Measurements from ENCODE around the gene HSFX3.
A peak's percentile ranks its signal among the peaks of the same experiment; 100 is the strongest.
"Not testable (repeated sequence)": the region's sequence is repeated elsewhere in the genome, so short reads cannot be mapped to it uniquely, and the experiment has no call there.

Gene HSFX3

DNA sequence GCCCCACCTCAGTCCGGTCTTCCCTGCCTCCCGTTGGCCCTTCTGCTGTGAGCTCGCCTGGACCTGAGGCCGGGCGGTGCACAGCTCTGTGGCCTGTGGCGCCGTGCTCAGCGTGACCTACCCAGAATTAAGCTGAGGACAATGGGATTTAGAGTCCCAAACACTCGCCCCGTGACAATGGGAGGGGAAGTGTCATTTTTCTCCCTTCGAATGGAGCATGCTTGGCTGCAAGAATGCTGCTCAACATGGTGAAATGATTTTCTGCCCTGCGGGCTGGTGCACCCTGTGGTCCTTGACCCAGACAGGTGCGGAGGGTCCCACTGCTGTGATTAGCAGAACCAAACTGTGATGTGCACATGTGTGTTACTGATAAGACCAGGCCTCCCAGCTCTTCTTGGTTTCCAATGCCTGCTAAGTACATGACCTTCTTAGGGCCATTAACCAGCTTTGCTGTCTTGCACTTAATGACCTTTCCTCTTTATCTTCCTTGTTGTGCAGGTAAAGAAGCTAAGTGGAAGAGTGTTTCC lies 8.1 kb downstream of the HSFX3 start:
- no peak for DNase-seq

DNA sequence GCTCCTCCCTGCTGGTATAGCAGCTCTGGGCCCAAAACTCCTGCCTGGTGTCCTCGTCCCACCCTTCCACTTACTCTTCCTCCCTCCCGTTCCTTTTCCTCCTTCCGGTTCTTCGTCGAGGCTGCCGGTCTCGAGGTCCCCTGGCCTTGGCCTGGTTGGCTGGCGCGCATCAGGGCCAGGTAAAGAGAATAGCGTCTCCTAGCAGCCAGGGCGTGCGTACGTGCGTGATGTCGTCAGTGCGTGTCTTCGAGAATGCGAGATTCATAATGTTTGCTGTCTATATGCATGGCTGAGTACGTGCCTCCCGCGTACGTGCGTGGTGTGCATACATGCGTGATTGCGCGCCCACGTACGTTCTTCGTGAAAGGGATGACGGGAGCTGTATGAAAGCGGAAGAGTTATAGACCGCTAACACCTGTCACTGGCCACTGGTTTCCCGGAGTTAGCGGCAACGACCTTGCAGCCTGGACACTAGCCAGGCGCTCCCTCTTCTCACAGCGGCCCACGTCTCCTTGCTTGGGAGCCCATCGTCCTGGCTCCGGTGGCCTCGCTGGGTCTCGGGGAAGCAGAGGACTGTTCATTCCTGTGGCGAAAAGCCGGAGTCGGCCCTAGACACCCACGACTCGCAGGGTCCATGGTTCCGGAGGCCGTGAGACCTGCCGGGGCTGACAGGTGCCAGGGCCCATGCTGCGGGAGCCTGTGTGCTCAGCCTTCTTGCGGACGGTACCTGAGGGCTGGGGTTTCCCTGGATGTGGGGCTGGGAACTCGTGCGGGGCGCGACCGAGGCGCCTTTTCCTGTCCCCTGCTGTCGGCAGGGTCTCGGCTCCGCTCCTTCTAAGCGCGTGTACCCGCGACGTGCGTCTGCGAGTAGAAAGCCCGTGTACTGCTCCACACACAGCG lies 8.9 kb downstream of the HSFX3 start, which contains the start of gene EOLA1:
Gene EOLA1 (plus strand): TSS at position 392 of the 900 bp plus-strand sequence. CDS start 4,619 bp downstream, outside the sequence.
- peak; percentile 80 to 92 for DNase-seq

DNA sequence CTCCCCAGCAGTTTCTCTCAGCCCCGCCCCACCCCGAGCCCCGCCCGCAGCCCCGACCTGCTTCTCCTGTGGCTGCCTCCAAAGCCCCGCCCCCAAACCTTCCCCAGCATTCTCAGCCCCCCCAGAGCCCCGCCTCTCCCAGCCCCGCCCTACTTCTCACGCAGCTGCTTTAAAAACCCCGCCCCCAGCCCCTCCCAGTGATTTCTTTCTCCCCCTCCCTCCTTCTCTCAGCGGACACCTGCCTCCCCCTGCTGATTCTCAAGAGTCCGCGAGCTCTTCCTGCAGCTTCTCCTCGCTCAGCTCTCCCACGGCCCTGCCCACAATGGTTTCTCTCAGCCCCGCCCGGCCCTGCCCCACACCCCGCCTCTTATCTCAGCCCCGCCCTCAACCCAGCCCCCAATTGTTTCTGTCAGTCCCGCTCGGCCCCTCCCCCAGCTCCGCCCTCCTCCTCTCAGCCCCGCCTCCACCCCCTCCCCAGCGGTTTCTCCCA lies 9.5 kb downstream of the HSFX3 start:
- peak; percentile 85 to 87 for DNase-seq

DNA sequence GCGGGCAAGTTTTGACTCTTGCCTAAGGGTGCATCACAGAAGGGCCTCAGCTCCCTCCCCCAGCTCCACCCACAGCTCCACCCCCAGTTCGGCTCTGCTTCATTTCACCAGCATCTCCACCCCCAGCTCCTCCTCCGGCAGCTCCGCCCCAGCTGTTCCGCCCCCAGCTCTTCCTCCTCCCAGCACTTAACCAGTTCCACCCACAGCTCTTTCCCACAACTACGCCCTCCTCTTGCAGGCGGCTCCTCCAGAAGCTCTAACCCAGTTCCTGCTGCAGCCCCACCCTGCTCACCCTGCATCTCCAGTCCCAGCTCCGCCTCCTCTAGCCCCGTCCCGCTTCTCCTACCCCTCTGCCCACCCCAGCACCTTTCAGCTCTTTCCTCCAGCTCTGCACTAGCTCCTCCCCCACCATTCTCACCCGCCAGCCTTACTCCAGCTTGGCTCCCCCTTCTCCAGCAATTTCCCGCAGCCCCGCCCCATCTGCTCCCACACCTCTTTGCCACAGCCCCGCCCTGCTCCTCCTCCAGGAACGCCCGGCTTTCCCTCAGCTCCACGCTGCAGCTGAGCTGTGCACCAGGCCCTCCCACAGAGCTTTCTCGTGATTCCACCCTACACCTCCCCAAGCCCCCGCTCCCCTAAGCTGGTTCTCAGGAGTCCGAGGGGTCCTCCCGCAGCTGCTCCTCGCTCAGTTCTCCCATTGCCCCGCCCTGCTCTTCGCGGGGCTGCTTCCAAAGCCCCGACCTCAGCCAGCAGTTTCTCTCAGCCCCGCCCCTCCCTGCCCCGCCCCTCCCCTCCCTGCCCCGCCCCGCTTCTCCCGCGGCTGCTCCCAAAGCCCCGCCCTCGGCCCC lies 10.2 kb downstream of the HSFX3 start:
- peak; percentile 71 to 88 for DNase-seq

DNA sequence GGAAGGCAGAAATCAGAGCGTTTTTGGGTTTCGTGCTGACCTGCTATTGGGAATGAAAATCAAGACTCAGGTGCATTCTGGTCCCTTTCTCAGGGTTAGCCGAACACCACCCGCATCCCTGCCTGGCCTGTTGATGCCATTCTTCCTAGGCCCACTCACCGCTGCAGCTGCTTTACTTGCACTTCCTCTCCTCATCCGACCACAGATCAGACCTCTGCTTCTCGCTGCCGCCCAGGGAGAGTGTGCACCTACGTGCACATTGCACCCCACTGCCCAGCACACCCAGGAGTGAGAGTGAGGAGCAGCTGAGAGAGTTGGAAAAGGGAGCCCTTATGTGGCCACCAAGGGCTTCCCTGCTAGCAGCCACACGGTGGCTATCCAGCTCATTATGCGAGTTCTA lies 12.2 kb downstream of the HSFX3 start:
- DNase-seq, result not testable (repeated sequence)

DNA sequence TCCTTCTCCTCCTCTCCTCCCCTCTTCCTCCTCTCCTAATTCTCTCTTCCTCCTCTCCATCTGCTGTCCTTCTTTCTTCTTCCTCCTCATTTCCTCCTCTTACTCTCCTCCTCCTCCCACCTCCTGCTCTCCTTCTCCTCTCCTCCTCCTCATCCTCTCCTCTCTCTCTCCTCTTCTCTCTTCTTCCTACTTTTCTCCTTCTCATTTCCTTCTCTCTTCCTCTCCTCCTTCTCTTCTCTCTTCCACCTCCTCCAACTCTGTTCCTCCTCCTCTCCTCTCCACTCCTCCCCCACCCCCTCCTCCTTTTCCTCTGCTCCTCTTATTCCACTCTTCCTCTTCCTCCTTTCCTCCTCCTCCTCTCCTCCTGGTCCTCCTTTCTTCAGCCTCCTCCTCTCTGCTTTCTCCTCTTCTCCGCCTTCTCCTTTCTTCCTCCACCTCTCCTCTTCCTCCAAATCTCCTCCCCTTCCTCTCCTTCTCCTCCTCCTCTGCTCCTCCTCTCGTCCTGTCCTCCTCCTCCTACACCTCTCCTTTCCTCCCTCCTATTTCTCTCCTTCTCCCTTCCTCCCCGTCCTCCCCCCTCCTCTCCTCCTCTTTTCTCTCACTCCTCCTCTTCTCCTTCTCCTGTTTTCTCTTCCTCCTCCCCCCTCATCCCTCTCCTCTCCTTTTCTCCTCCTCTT lies 14.7 kb downstream of the HSFX3 start:
- not testable (repeated sequence) for DNase-seq

DNA sequence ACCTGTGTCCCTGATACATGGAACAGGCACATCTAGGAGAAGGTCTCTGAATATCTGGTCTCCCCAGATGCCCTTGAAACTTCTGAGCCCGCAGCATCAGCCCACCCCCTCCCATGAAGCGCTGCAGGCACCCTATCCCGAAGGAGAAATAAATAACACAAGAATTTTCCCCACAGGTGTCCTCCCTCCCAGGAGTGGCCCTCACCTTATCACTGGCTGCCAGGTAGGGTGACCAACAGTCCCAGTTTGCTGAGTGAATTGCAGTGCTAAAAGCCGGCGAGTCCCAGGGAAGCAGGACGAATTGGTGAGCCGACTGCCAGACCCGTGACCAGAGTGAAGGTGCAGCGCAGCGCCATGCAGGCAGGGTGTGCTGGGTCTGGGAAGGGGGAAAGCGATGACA lies 15.7 kb downstream of the HSFX3 start:
- not testable (repeated sequence) for DNase-seq

DNA sequence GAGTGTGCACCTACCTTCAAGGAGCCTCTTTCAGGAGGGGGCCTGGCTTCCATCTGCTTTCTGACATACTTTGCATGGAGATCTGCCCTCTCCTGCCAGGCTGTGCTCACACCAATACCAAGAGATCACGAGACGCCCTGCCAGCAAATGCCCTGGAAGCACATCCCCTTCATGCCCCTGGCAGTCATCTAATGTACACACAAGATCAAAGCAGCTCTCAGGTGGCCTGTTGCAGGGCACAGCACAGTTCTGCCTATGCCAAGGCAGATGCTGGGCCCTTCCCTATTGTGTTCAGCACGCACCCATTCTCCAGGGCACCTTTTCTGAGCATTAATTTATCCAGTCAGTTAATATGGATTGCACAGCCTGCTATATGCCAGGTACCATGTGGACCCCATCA lies 16.9 kb downstream of the HSFX3 start:
- not testable (repeated sequence) for DNase-seq

DNA sequence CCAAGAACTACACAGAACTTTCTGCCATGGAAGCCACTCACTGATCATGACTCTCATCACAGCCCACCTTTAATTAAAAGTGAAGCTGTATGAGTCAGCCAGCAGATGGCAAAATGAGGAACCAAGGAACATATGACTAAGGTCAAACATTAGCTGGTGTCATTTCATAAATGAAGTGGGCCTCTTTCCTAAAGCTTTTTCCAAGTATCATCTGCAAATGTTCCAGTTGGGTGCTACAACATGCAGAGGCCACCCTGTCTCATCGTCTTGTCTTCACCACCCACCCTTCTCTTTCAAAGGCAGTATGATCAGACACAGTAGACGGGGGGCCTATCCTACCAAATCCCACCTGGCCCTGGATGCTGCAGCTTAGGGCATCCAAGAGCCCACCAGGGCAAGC lies 18.1 kb downstream of the HSFX3 start:
- DNase-seq, result no peak

DNA sequence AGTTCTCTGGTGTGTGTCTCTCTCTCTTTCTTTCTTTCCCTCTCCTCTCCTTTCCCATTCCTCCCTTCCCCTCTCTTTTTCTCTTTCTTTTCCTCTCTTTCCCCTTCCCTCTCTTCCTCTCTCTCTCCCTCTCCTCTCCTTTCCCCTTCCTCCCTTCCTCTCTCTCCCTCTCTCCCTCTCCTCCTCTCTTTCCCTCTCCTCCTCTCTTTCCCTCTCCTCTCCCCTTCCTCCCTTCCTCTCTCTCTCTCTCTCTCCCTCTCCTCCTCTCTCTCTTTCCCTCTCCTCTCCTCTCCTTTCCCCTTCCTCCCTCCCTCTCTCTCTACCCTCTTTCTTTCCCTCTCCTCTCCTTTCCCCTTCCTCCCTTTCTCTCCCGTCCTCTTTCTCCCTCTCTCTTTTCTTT lies 21.3 kb downstream of the HSFX3 start:
- no peak for DNase-seq

DNA sequence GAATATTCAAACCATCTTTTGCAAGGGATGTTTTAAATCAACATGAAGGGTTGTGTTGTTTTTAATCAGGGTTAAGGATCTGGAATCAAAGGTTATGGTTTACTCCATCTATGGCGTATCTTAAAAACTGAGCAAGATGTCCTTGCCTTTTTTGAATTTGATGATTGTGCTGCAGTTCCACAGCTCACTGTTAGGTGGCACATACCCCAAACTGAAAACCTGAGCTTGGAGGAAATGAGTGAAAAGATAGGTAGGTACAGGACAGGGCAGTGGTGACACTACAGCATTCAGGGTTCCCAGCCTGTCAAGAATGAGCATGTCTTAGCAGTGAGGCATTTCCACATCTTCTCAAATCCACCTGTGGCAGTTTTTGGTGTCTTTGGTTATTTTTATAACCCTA lies 22.0 kb downstream of the HSFX3 start:
- peak in 1 of 2 experiments; percentile 13 for DNase-seq

DNA sequence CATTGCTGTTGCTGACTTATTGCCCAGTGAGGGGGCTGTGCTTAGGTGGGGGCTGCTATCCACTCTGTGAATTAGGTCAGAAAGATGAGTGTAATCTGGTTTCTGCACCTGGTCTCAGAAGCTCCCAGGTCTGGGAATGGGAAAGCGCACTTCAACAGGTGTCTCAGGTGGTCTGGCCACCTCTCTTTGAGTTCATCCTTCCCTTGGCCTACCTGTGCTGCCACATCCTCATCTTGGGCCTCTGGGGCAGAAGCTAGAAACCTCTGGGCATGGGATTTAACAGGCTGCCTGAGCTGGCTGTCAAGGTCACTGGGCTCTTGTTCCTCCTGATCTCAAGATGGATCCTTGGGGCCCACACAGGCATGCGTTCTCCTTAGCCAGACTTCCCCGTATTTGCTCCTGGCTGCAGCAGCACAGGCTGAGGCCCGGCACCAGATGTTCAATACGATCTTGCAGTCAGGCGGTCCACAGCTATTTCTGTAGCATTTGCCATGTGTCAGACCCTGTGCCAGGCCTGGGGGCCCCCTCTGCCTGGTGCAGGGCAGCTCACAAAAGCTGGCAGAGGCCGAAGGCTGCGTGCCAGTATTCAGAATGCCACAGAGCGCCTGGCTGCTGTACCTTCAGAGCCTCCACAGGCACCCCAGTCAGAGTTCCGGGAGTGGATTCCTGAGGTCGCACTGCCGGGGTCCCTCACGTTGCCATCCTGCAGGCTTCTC lies 23.2 kb downstream of the HSFX3 start:
- not testable (repeated sequence) for DNase-seq

DNA sequence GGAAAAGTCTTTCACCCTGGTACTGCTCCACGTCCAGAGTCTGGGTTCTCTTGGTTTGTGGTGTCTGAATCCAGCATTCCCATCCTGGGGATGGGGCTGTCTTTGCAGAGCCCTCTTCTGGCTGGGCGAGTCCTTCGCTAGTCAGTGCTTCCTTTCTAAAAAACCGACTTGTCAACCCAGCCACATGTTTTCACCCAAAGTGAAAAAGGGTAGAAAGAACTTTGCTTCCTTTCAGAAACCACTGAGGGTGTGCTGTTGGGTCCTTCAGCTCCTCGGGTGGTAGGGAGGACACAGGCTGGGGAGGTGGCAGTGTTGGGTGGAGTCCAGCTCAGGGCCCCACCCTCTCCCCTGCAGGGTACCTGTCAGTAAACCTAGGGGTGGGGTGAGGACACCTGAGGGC lies 23.8 kb downstream of the HSFX3 start:
- not testable (repeated sequence) for DNase-seq

DNA sequence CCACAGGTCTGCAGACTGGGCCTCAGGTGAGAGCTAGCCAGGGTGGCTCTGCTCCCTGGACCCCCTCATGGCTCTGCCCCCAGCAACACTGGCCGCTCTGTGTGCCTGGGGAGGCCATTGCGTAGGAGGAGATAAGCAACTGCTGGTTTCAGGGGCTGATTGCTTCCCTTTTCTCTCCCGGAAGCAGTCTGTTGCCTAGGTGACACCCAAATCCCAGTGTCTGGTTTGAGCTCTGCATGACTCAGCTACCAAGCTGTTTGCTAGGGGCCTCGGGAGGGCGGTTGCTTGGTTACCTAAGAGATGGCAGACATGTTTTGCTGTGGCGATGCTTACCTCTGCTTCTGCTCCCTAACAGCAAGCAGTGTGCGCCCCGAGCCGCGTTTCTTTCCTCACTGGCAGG lies 24.3 kb downstream of the HSFX3 start:
- DNase-seq, result peak; percentile 35 to 72

DNA sequence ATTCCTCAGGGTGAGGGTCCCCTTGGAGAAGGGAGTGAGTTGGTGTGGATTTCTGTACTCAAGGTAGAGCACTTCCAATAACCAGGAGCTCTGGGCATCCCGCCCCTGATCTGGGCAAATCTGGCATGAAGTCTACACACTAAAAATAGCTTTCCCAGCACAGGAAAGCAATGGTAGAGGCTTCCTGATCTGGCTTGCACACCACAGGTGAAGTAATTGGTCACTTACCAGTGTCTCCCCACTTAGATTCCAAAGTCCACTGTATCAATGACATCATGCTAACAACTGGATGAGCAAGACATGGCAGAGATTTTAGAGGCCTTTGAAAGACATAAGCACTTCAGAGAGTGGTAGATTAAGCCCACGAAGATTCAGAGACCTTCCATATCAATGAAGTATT lies 26.8 kb downstream of the HSFX3 start:
- no peak for DNase-seq

DNA sequence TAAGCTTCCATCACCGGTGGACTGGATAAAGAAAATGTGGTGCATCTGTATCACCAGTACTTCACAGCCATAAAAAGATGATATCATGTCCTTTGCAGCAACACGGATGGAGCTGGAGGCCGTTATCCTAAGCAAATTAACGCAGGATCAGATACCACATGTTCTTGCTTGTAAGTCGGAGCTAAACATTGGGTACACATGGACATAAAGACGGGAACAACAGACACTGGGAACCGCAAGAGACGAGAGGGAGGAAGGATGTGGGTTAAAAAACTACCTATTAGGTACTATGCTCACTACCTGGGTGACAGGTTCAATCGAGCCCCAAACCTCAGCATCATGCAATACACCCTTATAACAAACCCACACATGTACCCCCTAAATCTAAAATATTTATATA lies 28.3 kb downstream of the HSFX3 start:
- DNase-seq, result no peak

DNA sequence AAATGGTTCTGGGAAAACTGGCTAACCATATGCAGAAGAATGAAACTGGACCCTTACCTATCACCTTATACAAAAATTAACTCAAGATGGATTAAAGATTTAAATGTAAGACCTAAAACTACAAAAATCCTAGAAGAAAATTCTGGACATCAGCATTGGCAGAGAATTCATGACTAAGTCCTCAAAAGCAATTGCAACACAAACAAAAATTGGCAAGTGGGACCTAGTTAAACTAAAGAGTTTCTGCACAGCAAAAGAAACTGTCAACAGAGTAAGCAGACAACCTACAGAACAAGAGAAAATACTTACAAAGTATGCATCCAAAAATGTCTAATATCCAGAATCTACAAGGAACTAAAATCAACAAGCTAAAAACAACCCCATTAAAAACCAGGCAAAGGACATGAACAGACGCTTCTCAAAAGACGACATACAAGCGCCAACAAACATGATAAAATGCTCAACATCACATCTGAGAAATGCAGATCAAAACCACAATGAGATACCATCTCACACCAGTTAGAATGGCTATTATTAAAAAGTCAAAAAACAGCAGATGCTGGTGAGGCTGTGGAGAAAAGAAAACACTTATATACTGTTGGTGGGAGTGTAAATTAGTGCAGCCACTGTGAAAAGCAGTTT lies 29.0 kb downstream of the HSFX3 start:
- DNase-seq, result not testable (repeated sequence)

DNA sequence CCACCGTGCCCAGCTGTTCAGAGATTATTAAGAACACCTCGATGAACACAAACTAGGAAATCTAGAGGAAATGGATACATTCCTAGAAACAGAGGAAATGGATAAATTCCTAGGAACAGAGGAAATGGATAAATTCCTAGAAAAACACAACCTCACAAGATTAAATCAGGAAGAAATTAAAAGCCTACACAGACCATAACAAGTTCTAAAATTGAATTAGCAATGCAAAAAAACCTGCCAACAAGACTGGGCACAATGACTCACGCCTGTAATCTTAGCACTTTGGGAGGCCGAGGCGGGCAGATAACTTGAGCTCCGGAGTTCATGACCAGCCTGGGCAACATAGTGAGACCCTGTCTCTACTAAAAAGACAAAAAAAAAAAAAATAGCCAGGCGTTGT lies 31.5 kb downstream of the HSFX3 start:
- DNase-seq, result no peak

DNA sequence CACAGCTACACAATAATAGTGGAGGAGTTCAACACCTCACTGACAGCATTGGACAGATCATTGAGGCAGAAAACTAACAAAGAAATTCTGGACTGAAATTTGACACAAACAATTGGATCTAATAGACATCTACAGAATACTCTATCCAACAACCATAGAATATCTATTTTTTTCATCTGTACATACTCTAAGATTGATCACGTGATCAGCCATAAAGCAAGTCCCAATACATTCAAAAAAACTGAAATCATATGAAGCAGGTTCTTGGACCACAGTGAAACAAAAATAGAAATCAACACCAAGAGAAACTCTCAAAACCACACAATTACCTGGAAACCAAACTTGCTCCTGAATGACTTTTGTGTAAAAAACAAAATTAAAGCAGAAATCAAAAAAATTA lies 32.4 kb downstream of the HSFX3 start:
- DNase-seq, result no peak

DNA sequence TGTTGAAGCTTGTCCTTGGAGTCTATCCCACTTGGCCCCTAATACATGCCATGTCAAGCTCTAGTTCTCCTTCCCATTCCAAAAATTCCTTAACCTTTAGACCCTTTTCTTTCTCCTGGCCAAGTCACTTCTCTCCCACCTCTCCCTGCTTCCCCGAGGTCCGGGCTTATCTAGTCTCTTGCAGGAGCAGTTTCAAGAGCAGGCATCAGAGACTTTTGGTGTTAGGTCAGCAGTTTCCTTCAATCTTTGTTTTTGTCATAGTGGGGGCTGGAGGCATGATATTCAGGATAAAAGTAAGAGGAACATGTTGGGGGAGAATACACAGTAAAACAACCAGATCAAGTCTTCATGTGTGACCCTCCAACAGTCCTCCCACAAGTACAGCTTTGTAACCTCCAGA lies 33.1 kb downstream of the HSFX3 start:
- DNase-seq, result no peak

DNA sequence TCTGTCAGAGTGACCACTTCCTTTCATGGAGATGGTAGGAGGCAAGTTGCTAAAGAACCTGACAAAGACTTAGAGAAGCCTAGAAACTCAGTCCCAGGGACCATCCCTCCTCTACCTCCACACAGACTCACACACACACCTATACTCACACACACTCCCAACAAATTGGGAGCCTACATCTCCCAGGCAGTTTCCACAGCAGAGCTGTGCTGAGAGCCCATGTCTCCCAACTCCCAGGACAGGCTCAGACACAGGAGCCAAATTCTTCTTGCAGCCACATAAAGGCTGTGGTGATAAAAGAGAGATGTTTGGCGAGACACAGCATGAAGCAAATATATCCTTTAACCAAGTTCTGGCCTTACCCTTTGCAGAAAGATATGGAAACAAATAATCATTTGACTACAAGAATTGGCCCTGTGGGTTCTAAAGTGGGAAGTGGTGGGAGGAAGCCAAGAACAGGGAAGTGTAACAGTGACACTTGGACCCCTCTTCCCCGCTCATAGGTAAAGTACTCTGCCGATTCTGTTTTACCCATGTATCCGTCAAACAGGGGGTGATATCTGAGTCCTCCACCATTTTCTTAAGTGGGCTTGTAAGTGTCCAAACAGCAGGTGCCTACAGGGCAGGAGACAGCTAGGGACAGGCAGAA lies 33.6 kb downstream of the HSFX3 start:
- DNase-seq, result no peak

Data from stimulated activated CD4-positive, alpha-beta T cell treated with anti-CD3 and anti-CD28 coated beads, Interleukin-4, amount 100 ng/mL, for 4 hours (primary cell).